ENCODE measurements around the gene SDCBP2.

DNA sequence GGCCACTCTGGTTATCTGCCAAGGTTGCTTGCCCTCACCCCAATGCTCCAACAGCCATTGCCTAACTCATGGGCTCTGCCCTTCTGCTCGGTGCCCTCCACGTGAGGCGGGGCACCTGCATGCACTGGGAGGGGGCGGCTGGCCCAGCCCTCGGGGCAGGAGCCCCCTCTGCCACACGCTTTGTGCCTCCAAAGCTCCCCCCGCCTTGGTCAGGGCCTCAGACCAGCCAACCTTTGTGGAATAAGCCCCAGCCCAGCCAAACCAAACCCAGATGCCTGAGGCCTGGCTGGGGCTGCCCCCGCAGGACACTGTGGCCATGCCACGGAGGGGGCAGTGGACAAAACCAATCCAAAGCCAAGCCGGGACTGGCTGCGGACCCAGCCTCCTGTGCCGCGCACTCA, 21.4 kb downstream of the SDCBP2 start:
- TF ChIP-seq GATA3 (IDR thresholded peaks at IDR 0.05; ENCODE audit: low read depth, low read length), result no peak
- TF ChIP-seq GATA2 (IDR thresholded peaks at IDR 0.05; ENCODE audit: low read depth, low read length), result no peak
